ENCODE results near the gene PTGES.
"Not testable (repeated sequence)": the region's sequence is repeated elsewhere in the genome, so short reads cannot be mapped to it uniquely, and the experiment has no call there.

Gene PTGES

GRCh38 chr9:129752900-129753729, at the start of gene PTGES:
PTGES (minus strand) TSS chr9:129753042; CDS start chr9:129753012, 30 bp downstream.
- DNase-seq = peak; percentile 23

DNA sequence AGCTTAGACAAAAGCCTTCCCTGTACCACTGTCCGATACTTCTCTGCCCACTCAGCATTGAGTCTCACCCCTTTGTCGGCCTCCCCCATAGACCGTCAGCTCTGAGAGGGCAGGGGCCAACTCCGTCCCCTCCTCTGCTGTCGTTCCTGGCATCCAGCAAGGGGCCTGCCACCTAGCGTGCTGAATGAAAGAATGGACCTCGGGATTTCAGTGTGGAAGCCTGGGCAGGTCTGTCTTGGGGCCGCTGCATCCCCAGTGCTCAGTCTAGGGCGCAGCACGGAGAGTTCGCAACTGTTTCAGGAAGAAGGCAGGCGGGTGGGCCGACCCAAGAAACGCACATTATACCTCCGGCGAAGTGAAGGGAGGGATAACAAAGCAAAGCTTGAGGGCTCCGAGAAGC, 48.7 kb upstream of the PTGES start:
- no peak for DNase-seq

GRCh38 chr9:129798973-129799372, 46.1 kb upstream of the PTGES start:
- no peak for DNase-seq

GRCh38 chr9:129796029-129796428, 43.2 kb upstream of the PTGES start:
- DNase-seq = not testable (repeated sequence)

DNA sequence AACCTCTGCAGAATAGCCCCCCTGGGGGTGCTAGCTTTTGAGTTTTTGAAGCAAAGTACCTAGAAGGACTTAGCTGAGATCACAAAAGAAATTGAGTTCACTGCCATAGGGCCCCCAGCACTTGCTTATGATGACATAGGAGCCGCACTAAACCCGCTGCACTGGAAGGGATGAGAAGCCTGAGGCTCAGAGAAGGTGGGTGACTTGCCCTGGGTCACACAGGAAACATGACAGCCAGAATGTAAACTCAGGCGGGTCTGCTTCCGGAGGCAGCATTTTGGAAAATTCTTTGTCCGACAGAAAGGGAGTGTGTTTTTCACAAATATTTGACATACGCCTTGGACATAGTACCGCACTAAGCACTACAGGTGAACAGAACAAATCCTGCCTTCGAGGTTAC, 41.7 kb upstream of the PTGES start:
- DNase-seq = no peak

- DNase-seq = no peak
Measured at GRCh38 chr9:129786481-129786880, 33.6 kb upstream of the PTGES start.

DNA sequence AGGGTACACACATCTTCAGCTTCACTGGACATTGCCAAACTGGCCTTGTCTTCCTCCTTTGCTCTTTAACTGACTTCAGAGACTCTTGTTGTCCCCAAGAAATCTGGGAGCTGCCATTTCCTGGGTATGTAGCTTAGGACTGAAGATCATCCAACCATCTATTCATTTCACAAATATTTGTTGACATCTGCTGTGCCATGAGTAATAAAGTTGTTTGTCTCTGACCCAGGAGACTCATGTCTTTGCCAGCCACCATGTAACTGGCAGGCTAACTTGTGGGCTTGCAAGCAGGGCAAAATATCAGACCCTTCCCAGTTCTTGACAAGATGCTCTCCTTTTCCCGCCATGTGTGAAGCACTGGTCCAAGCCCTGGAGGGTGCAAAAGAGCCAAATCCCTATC, 33.0 kb upstream of the PTGES start:
- DNase-seq = no peak

GRCh38 chr9:129784970-129785369, 32.1 kb upstream of the PTGES start:
- DNase-seq = not testable (repeated sequence)

DNA sequence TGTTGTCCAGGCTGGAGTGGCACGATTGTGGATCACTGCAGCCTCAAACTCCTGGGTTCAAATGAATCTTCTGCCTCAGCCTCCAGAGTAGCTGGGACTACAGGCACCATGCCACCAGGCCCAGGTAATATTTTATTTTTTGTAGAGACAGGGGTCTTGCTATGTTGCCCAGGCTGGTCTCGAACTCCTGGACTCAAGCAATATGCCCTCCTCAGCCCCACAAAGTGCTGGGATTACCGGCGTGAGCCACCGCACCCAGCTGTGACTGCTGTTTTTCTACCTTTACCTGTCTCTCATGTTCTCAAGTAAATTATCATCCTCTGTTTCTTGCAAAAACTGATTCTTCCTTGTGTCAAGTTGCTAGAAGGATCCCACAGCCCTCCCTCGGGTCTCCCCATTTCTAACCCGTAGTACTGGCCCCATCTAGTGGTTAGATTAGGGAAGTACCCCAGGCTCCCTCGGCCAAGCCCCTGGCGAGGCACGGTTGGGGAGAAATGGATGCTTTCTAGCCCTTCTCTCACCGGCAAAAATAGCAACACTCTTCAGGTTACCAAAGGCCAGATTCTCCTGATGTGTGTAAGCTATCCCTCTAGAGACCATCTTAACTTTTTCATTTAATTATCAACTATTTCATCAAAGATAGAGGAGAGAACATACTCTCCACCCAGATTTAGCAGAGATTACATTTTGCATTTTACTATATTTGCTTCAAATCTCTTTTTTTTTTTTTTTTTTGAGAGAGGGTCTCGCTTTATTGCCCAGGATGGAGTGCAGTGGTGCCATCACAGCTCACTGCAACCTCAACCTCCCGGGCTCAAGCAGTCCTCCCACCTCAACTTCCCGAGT, 30.9 kb upstream of the PTGES start:
- DNase-seq = peak; percentile 59

GRCh38 chr9:129781981-129782380, 29.1 kb upstream of the PTGES start:
- no peak for DNase-seq

GRCh38 chr9:129781131-129781530, 28.3 kb upstream of the PTGES start:
- no peak for DNase-seq

GRCh38 chr9:129779560-129780190, 26.8 kb upstream of the PTGES start:
- no peak for DNase-seq

- no peak for DNase-seq
Measured at GRCh38 chr9:129778469-129778868, 25.6 kb upstream of the PTGES start.

DNA sequence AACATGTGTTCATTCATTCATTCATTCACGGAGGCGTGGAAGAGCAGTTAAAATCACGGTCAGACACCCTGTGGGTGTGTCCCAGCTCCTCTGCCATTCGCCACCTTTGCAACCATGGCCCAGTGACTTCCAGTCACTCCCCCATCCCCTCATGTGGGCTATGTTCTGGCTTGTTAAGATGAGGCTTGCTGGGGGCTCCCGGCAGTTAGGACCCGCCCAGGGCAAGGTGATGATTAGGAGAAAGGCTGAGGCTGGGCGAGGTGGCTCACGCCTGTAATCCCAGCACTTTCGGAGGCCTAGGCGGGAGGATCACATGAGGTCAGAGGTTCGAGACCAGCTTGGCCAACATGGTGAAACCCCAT, 24.9 kb upstream of the PTGES start:
- DNase-seq = no peak

- peak; percentile 2 for DNase-seq
Measured at GRCh38 chr9:129776938-129777768, 24.3 kb upstream of the PTGES start.

- no peak for DNase-seq
Measured at GRCh38 chr9:129776566-129776937, 23.7 kb upstream of the PTGES start.

- not testable (repeated sequence) for DNase-seq
Measured at GRCh38 chr9:129776096-129776495, 23.3 kb upstream of the PTGES start.

GRCh38 chr9:129775448-129775798, 22.6 kb upstream of the PTGES start:
- DNase-seq = no peak

DNA sequence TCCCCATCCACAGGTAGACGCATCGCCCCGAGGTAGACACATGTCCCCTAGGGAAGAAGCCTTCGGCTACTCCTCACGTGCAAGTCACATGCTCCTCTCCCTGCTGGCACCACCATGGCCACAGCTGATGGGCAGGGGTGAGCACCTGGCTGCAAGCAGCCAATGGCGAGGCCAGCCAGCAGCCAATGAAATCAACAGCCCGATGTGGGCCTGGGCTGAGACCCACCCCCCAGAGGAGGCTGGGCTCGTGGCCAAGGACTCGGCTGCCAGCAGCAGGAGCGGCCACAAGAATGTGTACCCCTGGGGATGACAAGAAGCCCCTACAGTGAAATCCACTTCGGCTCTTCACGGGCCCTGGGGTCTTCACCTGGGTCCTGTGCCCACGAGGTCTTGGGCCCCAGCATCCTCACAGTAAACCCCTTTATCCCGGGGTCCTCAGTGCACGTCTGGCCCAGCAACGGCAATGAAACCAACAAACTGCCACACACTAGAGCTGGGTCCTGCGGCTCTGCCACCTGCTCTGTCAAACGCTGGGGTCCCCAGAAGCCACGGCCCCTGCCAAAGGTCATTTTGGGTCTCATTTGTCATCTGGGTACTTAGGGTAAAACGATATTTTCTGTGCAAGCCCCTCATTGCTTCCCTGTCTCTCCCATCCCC, 22.1 kb upstream of the PTGES start:
- no peak for DNase-seq

DNA sequence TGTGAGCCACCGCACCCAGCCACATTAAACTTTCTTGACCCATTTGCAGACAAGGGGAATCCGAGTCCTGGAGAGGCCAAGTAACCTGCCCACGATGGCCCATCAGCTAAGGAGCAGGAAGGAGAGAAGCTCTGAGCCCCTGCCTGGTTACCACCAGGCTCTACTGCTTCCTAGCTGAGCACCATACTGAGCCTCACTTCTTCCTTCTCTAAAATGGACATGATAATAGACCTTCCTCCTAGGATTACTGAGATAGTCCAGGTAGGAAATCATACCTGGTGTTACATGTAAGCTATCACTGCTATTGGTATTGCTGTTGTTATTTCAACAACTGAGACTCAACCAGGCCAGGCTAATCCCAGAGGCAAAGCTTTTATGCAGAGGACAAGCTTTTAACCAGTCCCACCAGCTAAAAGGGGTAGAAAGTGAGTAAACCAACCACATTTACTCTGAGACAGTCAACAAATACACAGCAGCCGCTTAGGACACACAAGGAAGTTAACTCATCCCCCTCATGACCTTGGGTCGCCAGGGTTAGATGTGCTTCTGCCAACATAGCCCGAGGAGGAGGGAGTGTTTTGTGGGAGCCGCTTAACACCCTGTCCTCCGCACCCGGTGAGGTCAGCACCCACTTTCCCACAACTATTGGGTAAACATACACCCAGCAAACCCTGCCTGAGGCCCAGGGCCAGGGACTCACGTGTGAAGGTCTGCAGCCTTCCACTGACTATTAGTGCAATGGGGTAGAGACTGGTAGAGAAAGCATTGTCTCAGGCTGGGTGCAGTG, 20.6 kb upstream of the PTGES start:
- no peak for DNase-seq

DNA sequence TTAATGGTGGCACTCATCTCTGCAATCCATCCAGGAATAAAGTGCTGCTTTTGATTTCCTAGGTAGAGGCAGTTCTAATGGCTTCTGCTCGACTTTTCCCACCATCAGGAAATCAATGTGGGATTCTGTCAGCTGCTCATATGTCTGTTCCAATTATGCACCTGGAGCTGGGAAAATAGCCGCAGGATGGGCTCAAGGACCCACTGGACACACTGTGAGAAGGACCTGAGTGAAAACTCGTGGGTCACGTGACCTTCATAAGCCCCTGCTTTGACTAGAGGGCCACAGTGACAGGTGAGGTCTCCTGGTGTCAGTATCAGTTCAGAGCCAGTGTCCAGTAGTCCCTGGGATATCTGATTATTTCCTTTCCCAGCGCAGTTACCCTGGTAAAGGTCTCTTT, 17.9 kb upstream of the PTGES start:
- no peak for DNase-seq
